KMS-11 (cell line): ENCODE data around the gene EFNA4.
"Not testable (repeated sequence)": the region's sequence is repeated elsewhere in the genome, so short reads cannot be mapped to it uniquely, and the experiment has no call there.

ENCODE experiments used
- H2AFZ ChIP-seq: fragments of 200-600 bp; sonication (generic); 2 replicates; pipeline ENCODE4 v1.6.1; 2016; ENCODE audit warnings: antibody characterized with exemption, mixed run types, low read depth
- H3K27ac ChIP-seq: fragments of 200-600 bp; sonication (generic); 2 replicates; pipeline ENCODE4 v1.6.1; 2016; ENCODE audit warnings: mild to moderate bottlenecking, mixed run types
- H3K27me3 ChIP-seq: fragments of 200-600 bp; sonication (generic); 2 replicates; pipeline ENCODE4 v1.6.1; 2017; ENCODE audit warnings: mild to moderate bottlenecking, low read depth, mixed run types, moderate library complexity; ENCODE audit not compliant: insufficient read depth
- H3K36me3 ChIP-seq: fragments of 200-600 bp; sonication (generic); 2 replicates; pipeline ENCODE4 v1.6.1; 2017; ENCODE audit warnings: mild to moderate bottlenecking, mixed run types; ENCODE audit not compliant: insufficient read depth
- H3K4me1 ChIP-seq: fragments of 200-600 bp; sonication (generic); 2 replicates; pipeline ENCODE4 v1.6.1; 2016; ENCODE audit warnings: mild to moderate bottlenecking, low read depth, mixed run types; ENCODE audit not compliant: poor library complexity, severe bottlenecking
- H3K4me2 ChIP-seq: fragments of 200-600 bp; sonication (generic); 2 replicates; pipeline ENCODE4 v1.7.0; 2016; ENCODE audit warnings: mild to moderate bottlenecking, mixed run types
- H3K4me3 ChIP-seq: fragments of 200-600 bp; sonication (generic); IDR thresholded peaks from 2 replicates; pipeline ENCODE4 v1.6.1; 2017; ENCODE audit warnings: low read depth, low read length, mixed read lengths; ENCODE audit not compliant: insufficient read depth
- H3K79me2 ChIP-seq: fragments of 200-600 bp; sonication (generic); 2 replicates; pipeline ENCODE4 v1.6.1; 2016; ENCODE audit warnings: low read depth, mixed run types; ENCODE audit not compliant: insufficient read depth
- H3K9ac ChIP-seq: fragments of 200-600 bp; sonication (generic); 2 replicates; pipeline ENCODE4 v1.6.1; 2016; ENCODE audit warnings: mild to moderate bottlenecking, mixed run types
- H4K20me1 ChIP-seq: fragments of 200-600 bp; sonication (generic); 2 replicates; pipeline ENCODE4 v1.6.1; 2016; ENCODE audit warnings: mild to moderate bottlenecking, mixed run types; ENCODE audit not compliant: insufficient read depth
- CTCF ChIP-seq: fragments of 200-600 bp; sonication (generic); conservative IDR thresholded peaks from 2 replicates; pipeline ENCODE4 v1.6.1; 2017; ENCODE audit warnings: low read depth, mild to moderate bottlenecking, antibody characterized with exemption, low read length, moderate library complexity, mixed read lengths

EFNA4 gene

GRCh38 chr1:155113450-155113980 lies 50.0 kb downstream of the EFNA4 start:
- TF ChIP-seq CTCF: no peak
- H3K4me2 ChIP-seq: no peak overlapping the region
- H3K9ac ChIP-seq: no peak overlapping the region
- peaks cover 16% of the 10 kb centered on the region for H3K27me3 ChIP-seq
- peaks cover 12% of the 10 kb centered on the region for H3K4me1 ChIP-seq
- no peak overlapping the region for H2AFZ ChIP-seq
- H4K20me1 ChIP-seq: no peaks in the 10 kb centered on the region
- no peaks in the 10 kb centered on the region for H3K79me2 ChIP-seq
- H3K36me3 ChIP-seq: no peaks in the 10 kb centered on the region
- H3K27ac ChIP-seq: no peak overlapping the region
- H3K4me3 ChIP-seq: no peak overlapping the region

GRCh38 chr1:155116113-155116764 lies 52.7 kb downstream of the EFNA4 start:
- H3K79me2 ChIP-seq: no peaks in the 10 kb centered on the region
- H2AFZ ChIP-seq: no peak overlapping the region
- peaks cover 43% of the 10 kb centered on the region for H3K27me3 ChIP-seq
- peaks cover 16% of the 10 kb centered on the region for H3K4me1 ChIP-seq
- H3K36me3 ChIP-seq: no peaks in the 10 kb centered on the region
- H3K27ac ChIP-seq: no peak overlapping the region
- H3K4me2 ChIP-seq: no peak overlapping the region
- H3K4me3 ChIP-seq: no peak overlapping the region
- H4K20me1 ChIP-seq: no peaks in the 10 kb centered on the region
- H3K9ac ChIP-seq: no peak overlapping the region
- TF ChIP-seq CTCF: no peak

GRCh38 chr1:155117610-155118009 lies 54.1 kb downstream of the EFNA4 start:
- Histone ChIP-seq H3K9ac (no peak overlapping the region), H3K79me2 (no peaks in the 10 kb centered on the region), H4K20me1 (no peaks in the 10 kb centered on the region), H3K27ac (no peak overlapping the region), H3K36me3 (no peaks in the 10 kb centered on the region), H3K4me2 (peak overlapping the region; percentile 67), H3K27me3 (peaks cover 57% of the 10 kb centered on the region), H3K4me1 (peaks cover 16% of the 10 kb centered on the region), H3K4me3 (no peak overlapping the region), H2AFZ (peak overlapping the region; percentile 6; the same call in 1 of the 2 replicates)
- TF ChIP-seq CTCF: no peak

- not testable (repeated sequence) for H3K9ac ChIP-seq, H3K36me3 ChIP-seq, H3K27ac ChIP-seq, H4K20me1 ChIP-seq, H3K79me2 ChIP-seq, H3K4me3 ChIP-seq
- peaks cover 62% of the 10 kb centered on the region for H3K27me3 ChIP-seq
- peak overlapping the region; percentile 6; the same call in 1 of the 2 replicates for H2AFZ ChIP-seq
- H3K4me2 ChIP-seq: peak overlapping the region; percentile 67
- peaks cover 16% of the 10 kb centered on the region for H3K4me1 ChIP-seq
Measured at GRCh38 chr1:155118090-155118489, 54.5 kb downstream of the EFNA4 start.
